ENCODE measurements around the gene EFEMP2.

- TF ChIP-seq CTCF (IDR thresholded peaks at IDR 0.05) (no peak), POLR2A (IDR thresholded peaks at IDR 0.05) (no peak)
These were observed 49.3 kb upstream of the EFEMP2 start for GRCh38 chr11:65921876-65922275.
